Gastrocnemius medialis (tissue), 4 donors: ENCODE data around the gene SRGAP3. TPM values are rescaled to one million over a fixed set of nuclear protein-coding genes. Genes with fewer than 3 reads are reported as not detected.

Source experiments
- ATAC-seq, 2 donors: fragments of 150-250 bp; one replicate each; pipeline ENCODE4 v1.9.1; 2016
- DNase-seq, 2 donors: peaks; one replicate each; pipeline ENCODE4 v3.0.0-alpha.2; 2019
- H3K27ac ChIP-seq, 4 donors: fragments of 200-600 bp; sonication (generic); 1 replicate in 1 of 4; 2 replicates in 3 of 4; pipeline ENCODE4 v1.5.1; 2016 to 2018; ENCODE audit warnings: mild to moderate bottlenecking in 2 of 4, moderate library complexity in 1 of 4
- H3K27me3 ChIP-seq, 3 donors: fragments of 200-600 bp; sonication (generic) in 2 of 3; 1 replicate in 1 of 3; 2 replicates in 2 of 3; pipeline versions ENCODE4 v1.5.1 to v1.6.0; 2016 to 2019; ENCODE audit warnings: mild to moderate bottlenecking in 1 of 3, moderate library complexity in 1 of 3
- H3K36me3 ChIP-seq, 2 donors: fragments of 200-600 bp; sonication (generic) in 1 of 2; one replicate each; pipeline ENCODE4 v1.5.1; 2017 to 2018
- H3K4me1 ChIP-seq, 2 donors: fragments of 200-600 bp; sonication (generic) in 1 of 2; one replicate each; pipeline ENCODE4 v1.5.1; 2016 to 2017; ENCODE audit warnings: mild to moderate bottlenecking in 2 of 2
- H3K4me3 ChIP-seq, 4 donors: fragments of 200-600 bp; sonication (generic) in 3 of 4; 1 replicate in 1 of 4; 2 replicates in 3 of 4; pipeline ENCODE4 v1.5.1; 2016 to 2019; ENCODE audit warnings: mild to moderate bottlenecking in 2 of 4
- H3K9me3 ChIP-seq, 3 donors: fragments of 200-600 bp; sonication (generic) in 2 of 3; 1 replicate in 1 of 3; 2 replicates in 2 of 3; pipeline ENCODE4 v1.5.1; 2016 to 2019
- CTCF ChIP-seq, 5 experiments: fragments of 450-650 bp in 3 of 5; fragments of 200-600 bp in 2 of 5; sonication (generic) in 2 of 5; IDR thresholded peaks in 4 of 5; conservative IDR thresholded peaks in 1 of 5; 1 replicate in 4 of 5; 2 replicates in 1 of 5; pipeline ENCODE4 v1.5.1; 2016 to 2019; ENCODE audit warnings: antibody characterized with exemption in 5 of 5, mild to moderate bottlenecking in 3 of 5, moderate library complexity in 3 of 5
- POLR2A ChIP-seq, 2 donors: fragments of 450-650 bp; IDR thresholded peaks; one replicate each; pipeline ENCODE4 v1.6.1; 2017; ENCODE audit warnings: antibody characterized with exemption in 2 of 2, mild to moderate bottlenecking in 2 of 2, moderate library complexity in 2 of 2
- in situ Hi-C, 4 donors: fragments of 200-750 bp; cut with MboI; loops; one replicate each; pipeline versions ENCODE4 v1.15.0 to v1.8.0; 2017; ENCODE audit warnings: low sequenced_read_pairs in 4 of 4
- intact Hi-C: fragments of 100-400 bp; cut with DNase I; formaldehyde crosslinking; loops from one replicate; pipeline ENCODE4 v1.15.1; 2023; ENCODE audit warnings: low total_unique reads
- total RNA-seq, 4 donors: library from RNA; depleted of rRNA; stranded (reverse); fragments of >200 nt; gene quantifications; one replicate each; pipeline versions ENCODE4 v1.1.0 to v1.2.3, GENCODE V29; 2016

The SRGAP3 gene
- total RNA-seq, 4 donors from 2014 or later, result 1.3 to 2.3 (median 1.8) TPM

DNA sequence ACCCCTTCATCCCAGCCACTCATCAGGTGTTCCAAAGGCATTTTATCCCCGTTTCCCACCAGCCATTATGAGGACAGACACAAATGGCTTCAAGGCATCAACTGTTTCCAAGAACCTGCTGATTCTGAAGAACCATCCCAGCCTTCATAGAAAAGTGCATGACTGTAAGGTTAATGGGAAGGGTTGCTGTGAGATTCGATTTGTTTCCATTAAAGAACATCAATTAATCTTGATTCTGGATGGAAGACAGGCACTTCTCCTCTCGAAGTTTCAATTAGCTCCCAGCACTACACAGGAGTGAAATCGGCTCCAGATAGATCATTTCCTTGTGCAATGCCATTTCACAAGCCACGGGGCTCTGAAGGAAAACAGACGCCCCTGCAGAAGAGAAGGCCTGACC lies 25.8 kb downstream of the SRGAP3 start:
- Histone ChIP-seq H3K4me3 (no peak overlapping the region), H3K36me3 (no peaks in the 10 kb centered on the region), H3K9me3 (no peaks in the 10 kb centered on the region), H3K27ac (no peak overlapping the region), H3K27me3 (no peaks in the 10 kb centered on the region), H3K4me1 (no peaks in the 10 kb centered on the region)
- in situ Hi-C loops, result no loop called here
- TF ChIP-seq POLR2A (IDR thresholded peaks at IDR 0.05), result no peak
- no peak for TF ChIP-seq CTCF (IDR thresholded peaks at IDR 0.05 in 4 of 5, conservative IDR thresholded peaks at IDR 0.05 in 1 of 5)
- DNase-seq (no peak), ATAC-seq (no peak)
- intact Hi-C loops, result no loop called here

DNA sequence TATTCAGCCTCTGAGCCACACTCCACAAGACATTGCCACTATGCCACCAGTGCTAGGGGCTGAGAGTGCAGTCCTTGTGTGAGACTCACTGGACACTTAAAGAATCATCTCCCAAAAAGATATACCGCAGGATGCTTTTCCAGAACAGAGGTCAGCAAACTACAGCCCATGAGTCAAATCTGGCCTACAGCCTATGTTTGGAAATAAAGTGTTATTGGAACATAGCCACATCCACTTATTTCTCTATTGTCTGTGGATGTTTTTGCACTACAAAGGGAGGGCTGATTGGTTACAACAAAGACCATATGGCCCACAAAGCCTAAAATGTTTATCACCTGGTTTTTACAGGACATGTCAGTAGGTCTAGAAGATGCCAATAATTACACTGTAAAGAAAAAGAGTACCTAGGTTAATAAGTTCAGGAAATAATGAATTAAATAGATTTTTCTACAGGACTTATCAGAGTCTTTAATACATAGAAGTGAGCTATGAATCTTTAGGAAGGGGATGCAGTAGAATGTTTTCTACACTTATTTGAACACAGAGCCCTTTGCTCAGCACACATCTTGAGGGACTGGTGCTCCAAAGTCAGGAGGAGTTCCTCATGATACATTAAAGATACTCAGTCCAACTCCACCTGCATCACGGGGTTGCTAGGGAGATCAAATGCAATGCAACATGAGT lies 26.3 kb downstream of the SRGAP3 start:
- H3K4me1 ChIP-seq, result no peaks in the 10 kb centered on the region
- no peaks in the 10 kb centered on the region for H3K36me3 ChIP-seq
- in situ Hi-C loops, result no loop called here
- TF ChIP-seq POLR2A (IDR thresholded peaks at IDR 0.05), result no peak
- TF ChIP-seq CTCF (IDR thresholded peaks at IDR 0.05 in 4 of 5, conservative IDR thresholded peaks at IDR 0.05 in 1 of 5), result no peak
- H3K4me3 ChIP-seq, result no peak overlapping the region
- intact Hi-C loops, result no loop called here
- H3K27me3 ChIP-seq, result no peaks in the 10 kb centered on the region
- ATAC-seq (no peak), DNase-seq (no peak)
- H3K9me3 ChIP-seq, result no peaks in the 10 kb centered on the region
- no peak overlapping the region for H3K27ac ChIP-seq

- Histone ChIP-seq H3K27ac (no peak overlapping the region), H3K9me3 (no peaks in the 10 kb centered on the region), H3K27me3 (no peaks in the 10 kb centered on the region), H3K36me3 (no peaks in the 10 kb centered on the region), H3K4me1 (no peaks in the 10 kb centered on the region), H3K4me3 (no peak overlapping the region)
- intact Hi-C loops (no loop called here), in situ Hi-C loops (no loop called here)
- no peak for TF ChIP-seq CTCF (IDR thresholded peaks at IDR 0.05 in 4 of 5, conservative IDR thresholded peaks at IDR 0.05 in 1 of 5)
- no peak for TF ChIP-seq POLR2A (IDR thresholded peaks at IDR 0.05)
- ATAC-seq, result no peak
- DNase-seq, result no peak
Measured at GRCh38 chr3:9222049-9222448, 27.4 kb downstream of the SRGAP3 start.

- Histone ChIP-seq H3K27me3 (no peaks in the 10 kb centered on the region), H3K27ac (no peak overlapping the region), H3K36me3 (no peaks in the 10 kb centered on the region), H3K4me3 (no peak overlapping the region), H3K4me1 (peaks cover 0 to 5% of the 10 kb centered on the region in 2 donors), H3K9me3 (no peaks in the 10 kb centered on the region)
- in situ Hi-C loops (no loop called here), intact Hi-C loops (no loop called here)
- ATAC-seq, result no peak
- no peak for DNase-seq
- no peak for TF ChIP-seq POLR2A (IDR thresholded peaks at IDR 0.05)
- no peak for TF ChIP-seq CTCF (IDR thresholded peaks at IDR 0.05 in 4 of 5, conservative IDR thresholded peaks at IDR 0.05 in 1 of 5)
Measured at GRCh38 chr3:9218514-9218846, 31.0 kb downstream of the SRGAP3 start.
